GM19043 (cell line): ENCODE results near the gene FOXC2.

ENCODE experiments used
- ATAC-seq: cut with Tn5 transposase; IDR thresholded peaks from one replicate; pipeline ENCODE4 v1.9.1; 2021; ENCODE audit warnings: low read depth; ENCODE audit not compliant: unreplicated experiment

FOXC2 gene

GRCh38 chr16:86554917-86555703 lies 11.5 kb upstream of the FOXC2 start, which contains the start of gene MTHFSD:
MTHFSD (minus strand) TSS chr16:86555235; CDS start chr16:86555184, 51 bp downstream.
- ATAC-seq: peak; percentile 79

GRCh38 chr16:86555704-86556075 lies 10.9 kb upstream of the FOXC2 start:
- no peak for ATAC-seq

GRCh38 chr16:86556576-86556975 lies 10.1 kb upstream of the FOXC2 start:
- no peak for ATAC-seq

GRCh38 chr16:86557587-86557986 lies 9.0 kb upstream of the FOXC2 start:
- ATAC-seq: no peak

GRCh38 chr16:86558355-86559193 lies 8.1 kb upstream of the FOXC2 start:
- no peak for ATAC-seq

GRCh38 chr16:86559802-86560305 lies 6.8 kb upstream of the FOXC2 start:
- ATAC-seq: no peak

GRCh38 chr16:86562356-86562755 lies 4.3 kb upstream of the FOXC2 start:
- no peak for ATAC-seq

- ATAC-seq: no peak
Observed at GRCh38 chr16:86563469-86564345, 2.9 kb upstream of the FOXC2 start.

GRCh38 chr16:86565181-86565631 lies 1.4 kb upstream of the FOXC2 start:
- no peak for ATAC-seq

- ATAC-seq: no peak
Observed at GRCh38 chr16:86565644-86566511, 751 bp upstream of the FOXC2 start.

GRCh38 chr16:86566966-86567700 lies 504 bp downstream of the FOXC2 start:
- no peak for ATAC-seq

GRCh38 chr16:86567701-86568581 lies 1.3 kb downstream of the FOXC2 start:
- ATAC-seq: no peak

- ATAC-seq: no peak
Observed at GRCh38 chr16:86568677-86569623, 2.3 kb downstream of the FOXC2 start.

GRCh38 chr16:86569701-86570447 lies 3.2 kb downstream of the FOXC2 start:
- ATAC-seq: no peak

- no peak for ATAC-seq
Observed at GRCh38 chr16:86570558-86571529, 4.2 kb downstream of the FOXC2 start.
